K562 (cell line): ENCODE data around the gene PPIL1. TPM values are rescaled to one million over a fixed set of nuclear protein-coding genes. Genes with fewer than 3 reads are reported as not detected.

ENCODE experiments used
- ATAC-seq: fragments of 200-7000 bp; cut with Tn5 transposase; 3 replicates; pipeline ENCODE4 v1.9.1; 2020; ENCODE audit warnings: moderate library complexity
- BruUV-seq: library from RNA; stranded (reverse); fragments of 400-500 nt; replicated peaks from 2 replicates; lab custom pipeline; 2021; lab: Mats Ljungman, UMichigan
- CTCF ChIA-PET: fragments of 300-600 bp; formaldehyde crosslinking; extraction: SDS; loops from one replicate; lab custom pipeline; 2021; ENCODE audit warnings: low intra/inter-chr PET ratio; lab: Yijun Ruan, JAX
- POLR2A ChIA-PET: fragments of 300-600, 350-650 bp; sonication (Branson Sonifier 250); formaldehyde crosslinking; extraction: SDS; loops from one replicate; lab custom pipeline; 2021; ENCODE audit warnings: antibody characterized with exemption, inconsistent platforms; lab: Yijun Ruan, JAX
- DNase-seq, 4 experiments: peaks; one replicate each; pipeline versions ENCODE4 v3.0.0 to v3.0.0-alpha.2; 2011 to 2018; ENCODE audit warnings: low spot score in 3 of 4, mixed read lengths in 3 of 4; ENCODE audit errors: extremely low read depth in 1 of 4
- FAIRE-seq: peaks from 2 replicates; lab custom pipeline; 2011; peaks lifted over from hg19 to GRCh38; lab: Jason Lieb, UNC
- H2AFZ ChIP-seq: 2 replicates; pipeline ENCODE4 v1.6.0; 2011; ENCODE audit warnings: low read depth, low read length, control low read depth, inconsistent platforms
- H3K27ac ChIP-seq: fragments of 200-600 bp; 3 replicates; pipeline ENCODE4 v1.8.0; 2011; ENCODE audit warnings: low read depth, mild to moderate bottlenecking, control low read depth, inconsistent platforms, low read length, moderate library complexity, mixed read lengths; ENCODE audit errors: extremely low read depth
- H3K27me3 ChIP-seq, 2 experiments: fragments of 300-600 bp in 1 of 2; 2 replicates in 1 of 2; 3 replicates in 1 of 2; pipeline versions ENCODE4 v1.6.0 to v1.8.0; 2011; ENCODE audit warnings: inconsistent platforms in 2 of 2, low read length in 2 of 2, mild to moderate bottlenecking in 1 of 2, mixed read lengths in 1 of 2, moderate library complexity in 1 of 2; ENCODE audit not compliant: control insufficient read depth in 2 of 2, insufficient read depth in 2 of 2
- H3K36me3 ChIP-seq: fragments of 300-600 bp; 3 replicates; pipeline ENCODE4 v1.8.0; 2011; ENCODE audit warnings: mild to moderate bottlenecking, low read length, inconsistent platforms; ENCODE audit not compliant: control insufficient read depth, insufficient read depth
- H3K4me1 ChIP-seq, 2 experiments: fragments of 200-600 bp in 1 of 2; replicated peaks in 1 of 2; 2 replicates in 1 of 2; 3 replicates in 1 of 2; pipeline versions ENCODE4 v1.5.1 to v1.8.0; 2011; ENCODE audit warnings: inconsistent platforms in 2 of 2, low read length in 2 of 2, mild to moderate bottlenecking in 1 of 2, mixed read lengths in 1 of 2, moderate library complexity in 1 of 2; ENCODE audit not compliant: control insufficient read depth in 2 of 2, insufficient read depth in 2 of 2
- H3K4me2 ChIP-seq: 2 replicates; pipeline ENCODE4 v1.6.1; 2011; ENCODE audit warnings: low read length, control low read depth, inconsistent platforms, mixed read lengths; ENCODE audit not compliant: insufficient read depth
- H3K4me3 ChIP-seq: fragments of 200-600 bp; sonication (generic), shearing (Covaris generic); 2 replicates; pipeline ENCODE4 v1.5.1; 2016; ENCODE audit warnings: control low read depth, inconsistent platforms
- H3K79me2 ChIP-seq: fragments of 200-600 bp; 3 replicates; pipeline ENCODE4 v1.8.0; 2011; ENCODE audit warnings: low read length, inconsistent platforms; ENCODE audit not compliant: control insufficient read depth, insufficient read depth
- H3K9ac ChIP-seq, 2 experiments: 2 replicates each; pipeline versions ENCODE4 v1.6.0 to v1.6.1; 2011; ENCODE audit warnings: low read depth in 2 of 2, low read length in 2 of 2, control low read depth in 1 of 2, inconsistent platforms in 1 of 2, mild to moderate bottlenecking in 1 of 2, mixed read lengths in 1 of 2; ENCODE audit not compliant: insufficient read depth in 1 of 2
- H3K9me1 ChIP-seq: one replicate; pipeline ENCODE4 v1.6.0; 2011; ENCODE audit warnings: inconsistent platforms, mild to moderate bottlenecking, low read length, moderate library complexity; ENCODE audit not compliant: control insufficient read depth, insufficient read depth
- H3K9me3 ChIP-seq: replicated peaks from 2 replicates; pipeline ENCODE4 v1.5.1; 2011; ENCODE audit warnings: low read depth, low read length, inconsistent platforms; ENCODE audit not compliant: control insufficient read depth, insufficient read depth
- H4K20me1 ChIP-seq: replicated peaks from 2 replicates; pipeline ENCODE4 v1.6.1; 2011; ENCODE audit warnings: low read length, inconsistent platforms, mixed read lengths; ENCODE audit not compliant: control insufficient read depth, insufficient read depth
- HDAC8 ChIP-seq: fragments of 450-650 bp; IDR thresholded peaks from 2 replicates; pipeline ENCODE4 v1.6.1; 2016; ENCODE audit warnings: mild to moderate bottlenecking, missing genetic modification characterization, moderate library complexity, missing compliant biosample characterization
- MAFG ChIP-seq: fragments of 450-650 bp; conservative IDR thresholded peaks from 2 replicates; pipeline ENCODE4 v1.6.1; 2016; ENCODE audit warnings: missing genetic modification characterization, missing compliant biosample characterization
- U2AF1 ChIP-seq: fragments of 200-400 bp; formaldehyde crosslinking; optimal IDR thresholded peaks from 2 replicates; pipeline ENCODE3; 2017; ENCODE audit warnings: mild to moderate bottlenecking, low read depth, low read length, moderate library complexity
- ZNF316 ChIP-seq: fragments of 450-650 bp; IDR thresholded peaks from 2 replicates; pipeline ENCODE4 v1.6.1; 2016
- WGBS: fragments of 100-300 bp; shearing (Covaris generic); methylation state at CpG from one replicate; pipeline ENCODE4 v1.1.6; 2016; ENCODE audit warnings: low coverage, mixed read lengths; ENCODE audit not compliant: insufficient coverage; ENCODE audit errors: missing lambda C conversion rate; 5-methylcytosine and 5-hydroxymethylcytosine counted together
- in situ Hi-C: fragments of 300-500 bp; cut with MboI; formaldehyde crosslinking; loops from 4 replicates; pipeline ENCODE4 v1.15.0; 2018; ENCODE audit warnings: inconsistent platforms, mixed read lengths
- intact Hi-C: fragments of 100-400 bp; cut with micrococcal nuclease; formaldehyde crosslinking; loops from 2 replicates; pipeline ENCODE4 v1.14.2; 2022
- polyA plus RNA-seq, 8 experiments: library from polyadenylated mRNA; depleted of rRNA in 4 of 8; stranded (reverse) in 5 of 8; unstranded in 3 of 8; fragments of >200 nt; fragmentation: Nextera tagmentation in 2 of 8; fragmentation: Illumina TruSeq in 1 of 8; extraction: Ambion mirVana in 2 of 8; extraction: Trizol in 1 of 8; gene quantifications; 2 replicates each; pipeline versions ENCODE4 v1.2.1 to v1.2.3, GENCODE V29; 2011 to 2014; ENCODE audit warnings: inconsistent platforms in 1 of 8, missing spikeins in 1 of 8
- total RNA-seq, 7 experiments: library from RNA; depleted of rRNA in 6 of 7; stranded (reverse); fragments of >200 nt in 6 of 7; fragmentation: Illumina TruSeq in 2 of 7; extraction: Trizol in 2 of 7; gene quantifications; 2 replicates each; pipeline versions ENCODE4 v1.2.1 to v1.2.3, GENCODE V29; 2011 to 2021; ENCODE audit warnings: low replicate concordance in 1 of 7
- TF ChIP-seq, protein P1 (sequence below), 2 experiments: fragments of 450-650 bp; IDR thresholded peaks; 2 replicates each; pipeline ENCODE4 v1.6.1; 2018; ENCODE audit warnings: mild to moderate bottlenecking in 2 of 2, low read depth in 1 of 2; ENCODE audit not compliant: partially characterized antibody in 2 of 2
- TF ChIP-seq, protein P2 (sequence below): fragments of 250-450 bp; sonication (Bioruptor Pico); IDR thresholded peaks from 2 replicates; pipeline ENCODE4 v1.6.1; 2021; ENCODE audit warnings: mild to moderate bottlenecking

The PPIL1 gene
- total and polyA plus RNA-seq, 9 of the 15 experiments (the other 6 are each of a cell fraction or from before 2014, with no cell fraction given): 65.8 to 205 (median 130) TPM

DNA sequence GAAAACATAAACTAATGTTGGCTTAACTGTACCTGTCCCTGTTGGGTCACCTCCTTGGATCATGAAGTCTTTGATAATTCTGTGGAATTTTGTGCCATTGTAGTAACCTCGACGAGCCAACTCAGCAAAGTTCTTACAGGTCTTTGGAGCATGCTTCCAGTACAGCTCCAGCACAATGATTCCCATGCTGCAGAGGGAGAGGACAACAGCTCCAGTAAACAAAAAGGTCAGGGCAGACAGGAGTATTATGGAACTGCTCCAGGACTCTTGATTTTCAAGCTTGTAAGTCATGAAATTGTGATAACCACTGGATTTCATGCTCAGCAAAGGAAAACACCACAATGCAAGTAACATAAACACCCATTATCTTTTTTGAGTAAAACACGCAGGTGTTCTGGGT is 2.9 kb downstream of the PPIL1 start:
- H3K9ac ChIP-seq: peak overlapping the region in 1 of 2 experiments; percentile 54; a peak in 1 of 4 replicates
- H3K36me3 ChIP-seq: peaks cover 66% of the 10 kb centered on the region
- ATAC-seq: no peak
- TF ChIP-seq U2AF1: no peak
- 0 out of 2 replicates have a peak, but pooled peaks have one; percentile 18 for TF ChIP-seq MAFG (tag)
- TF ChIP-seq ZNF316: peak; percentile 34
- peaks cover 77% of the 10 kb centered on the region for H3K79me2 ChIP-seq
- no peak for DNase-seq
- no peak overlapping the region for H3K27ac ChIP-seq
- no peaks in the 10 kb centered on the region for H4K20me1 ChIP-seq
- no peak overlapping the region for H2AFZ ChIP-seq
- no peak overlapping the region for H3K4me3 ChIP-seq
- intact Hi-C loops (no loop called here), in situ Hi-C loops (no loop called here)
- CTCF ChIA-PET: no interaction called here
- POLR2A ChIA-PET: interaction anchor here (0.8 to 7.8 kb wide), 3 partner anchors 8 to 386 kb away, joined by 4 to 80 read pairs (median 79); partner anchors contain the start of genes C6orf89, TBC1D22B and TMEM217
- no peak for FAIRE-seq
- no peaks in the 10 kb centered on the region for H3K9me3 ChIP-seq
- no TSS peak for BruUV-seq
- peaks cover 0 to 24% of the 10 kb centered on the region in 2 experiments; a peak in 3 of 5 replicates for H3K4me1 ChIP-seq
- 91% methylated on average over 3 of the region's 3 CpGs for WGBS
- H3K4me2 ChIP-seq: no peak overlapping the region
- H3K9me1 ChIP-seq: no peaks in the 10 kb centered on the region
- no peaks in the 10 kb centered on the region for H3K27me3 ChIP-seq

DNA sequence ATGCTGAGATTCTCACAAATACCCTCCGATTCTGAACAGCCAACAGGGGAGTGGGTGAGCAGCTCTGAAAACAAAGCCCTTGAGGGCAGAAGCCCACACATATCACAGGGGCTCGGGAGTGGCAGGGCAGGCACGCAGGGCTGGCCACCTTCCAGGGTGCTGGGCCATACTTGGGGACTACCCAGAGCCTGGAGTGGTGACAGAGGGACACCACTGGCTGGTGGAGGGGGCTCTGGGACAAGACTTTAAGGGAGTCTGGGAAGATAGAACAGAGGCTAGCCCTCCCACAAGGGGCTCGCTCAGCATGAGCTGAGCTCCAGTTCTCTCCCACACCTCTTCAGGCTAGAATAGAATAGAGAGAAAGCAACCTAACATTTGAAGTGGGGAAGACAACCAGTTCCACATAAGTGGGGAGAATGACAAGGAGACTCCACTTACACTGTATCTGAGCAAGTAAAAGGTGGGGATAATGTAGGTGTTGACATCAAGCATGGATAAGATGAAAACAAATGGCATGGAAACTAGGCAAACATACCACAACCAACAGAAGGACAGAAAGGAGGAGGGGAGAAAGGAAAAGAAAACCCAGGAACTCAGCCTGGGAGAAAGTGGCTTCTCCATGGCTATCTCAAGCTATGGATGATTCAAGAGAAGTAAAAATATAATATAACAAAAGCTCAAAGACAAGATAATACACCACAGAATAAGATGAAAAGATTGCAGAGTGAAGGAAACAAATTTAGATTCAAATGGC is 7.0 kb downstream of the PPIL1 start:
- CTCF ChIA-PET: no interaction called here
- H3K4me3 ChIP-seq: no peak overlapping the region
- no peak for ATAC-seq
- H4K20me1 ChIP-seq: no peaks in the 10 kb centered on the region
- peaks cover 96% of the 10 kb centered on the region for H3K36me3 ChIP-seq
- no TSS peak for BruUV-seq
- no peaks in the 10 kb centered on the region for H3K9me1 ChIP-seq
- peaks cover 22 to 32% of the 10 kb centered on the region in 2 experiments for H3K4me1 ChIP-seq
- H3K79me2 ChIP-seq: peaks cover 94% of the 10 kb centered on the region
- 79% methylated on average over 4 of the region's 4 CpGs for WGBS
- no peak for DNase-seq
- H3K4me2 ChIP-seq: no peak overlapping the region
- no peaks in the 10 kb centered on the region for H3K9me3 ChIP-seq
- H3K27me3 ChIP-seq: no peaks in the 10 kb centered on the region
- in situ Hi-C loops: no loop called here
- FAIRE-seq: no peak
- no peak overlapping the region for H2AFZ ChIP-seq
- intact Hi-C loops: no loop called here
- POLR2A ChIA-PET: interaction anchor here (0.7 to 8.9 kb wide), 4 partner anchors 8 to 19 kb away, joined by 3 to 60 read pairs (median 3); no protein-coding TSS in a partner anchor
- H3K27ac ChIP-seq: no peak overlapping the region
- H3K9ac ChIP-seq: peak overlapping the region in 1 of 2 experiments; percentile 13; a peak in 2 of 4 replicates
- TF ChIP-seq, protein P1, sequence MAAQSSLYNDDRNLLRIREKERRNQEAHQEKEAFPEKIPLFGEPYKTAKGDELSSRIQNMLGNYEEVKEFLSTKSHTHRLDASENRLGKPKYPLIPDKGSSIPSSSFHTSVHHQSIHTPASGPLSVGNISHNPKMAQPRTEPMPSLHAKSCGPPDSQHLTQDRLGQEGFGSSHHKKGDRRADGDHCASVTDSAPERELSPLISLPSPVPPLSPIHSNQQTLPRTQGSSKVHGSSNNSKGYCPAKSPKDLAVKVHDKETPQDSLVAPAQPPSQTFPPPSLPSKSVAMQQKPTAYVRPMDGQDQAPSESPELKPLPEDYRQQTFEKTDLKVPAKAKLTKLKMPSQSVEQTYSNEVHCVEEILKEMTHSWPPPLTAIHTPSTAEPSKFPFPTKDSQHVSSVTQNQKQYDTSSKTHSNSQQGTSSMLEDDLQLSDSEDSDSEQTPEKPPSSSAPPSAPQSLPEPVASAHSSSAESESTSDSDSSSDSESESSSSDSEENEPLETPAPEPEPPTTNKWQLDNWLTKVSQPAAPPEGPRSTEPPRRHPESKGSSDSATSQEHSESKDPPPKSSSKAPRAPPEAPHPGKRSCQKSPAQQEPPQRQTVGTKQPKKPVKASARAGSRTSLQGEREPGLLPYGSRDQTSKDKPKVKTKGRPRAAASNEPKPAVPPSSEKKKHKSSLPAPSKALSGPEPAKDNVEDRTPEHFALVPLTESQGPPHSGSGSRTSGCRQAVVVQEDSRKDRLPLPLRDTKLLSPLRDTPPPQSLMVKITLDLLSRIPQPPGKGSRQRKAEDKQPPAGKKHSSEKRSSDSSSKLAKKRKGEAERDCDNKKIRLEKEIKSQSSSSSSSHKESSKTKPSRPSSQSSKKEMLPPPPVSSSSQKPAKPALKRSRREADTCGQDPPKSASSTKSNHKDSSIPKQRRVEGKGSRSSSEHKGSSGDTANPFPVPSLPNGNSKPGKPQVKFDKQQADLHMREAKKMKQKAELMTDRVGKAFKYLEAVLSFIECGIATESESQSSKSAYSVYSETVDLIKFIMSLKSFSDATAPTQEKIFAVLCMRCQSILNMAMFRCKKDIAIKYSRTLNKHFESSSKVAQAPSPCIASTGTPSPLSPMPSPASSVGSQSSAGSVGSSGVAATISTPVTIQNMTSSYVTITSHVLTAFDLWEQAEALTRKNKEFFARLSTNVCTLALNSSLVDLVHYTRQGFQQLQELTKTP (IDR thresholded peaks at IDR 0.05; ENCODE audit: low read depth in 1 of 2, partially characterized antibody in 2 of 2): no peak
- no peak for TF ChIP-seq HDAC8
- TF ChIP-seq, protein P2, sequence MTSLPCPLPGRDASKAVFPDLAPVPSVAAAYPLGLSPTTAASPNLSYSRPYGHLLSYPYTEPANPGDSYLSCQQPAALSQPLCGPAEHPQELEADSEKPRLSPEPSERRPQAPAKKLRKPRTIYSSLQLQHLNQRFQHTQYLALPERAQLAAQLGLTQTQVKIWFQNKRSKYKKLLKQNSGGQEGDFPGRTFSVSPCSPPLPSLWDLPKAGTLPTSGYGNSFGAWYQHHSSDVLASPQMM (CRISPR knock-in tag): no peak
